PC-9 (cell line): ENCODE data around the gene MTCL1. TPM values are rescaled to one million over a fixed set of nuclear protein-coding genes. Genes with fewer than 3 reads are reported as not detected.

Source experiments
- BruUV-seq: library from RNA; stranded (reverse); fragments of 400-500 nt; replicated peaks from 2 replicates; lab custom pipeline; 2021; lab: Mats Ljungman, UMichigan
- CTCF ChIA-PET: fragments of 300-600 bp; sonication (Branson Sonifier 250); formaldehyde crosslinking; loops from one replicate; lab custom pipeline; 2022; ENCODE audit warnings: antibody characterized with exemption; lab: Charles Lee
- POLR2A ChIA-PET: fragments of 300-600 bp; sonication (Branson Sonifier 250); formaldehyde crosslinking; loops from one replicate; lab custom pipeline; 2022; ENCODE audit warnings: antibody characterized with exemption; ENCODE audit not compliant: unreplicated experiment; lab: Charles Lee
- DNase-seq, 2 experiments: peaks; one replicate each; pipeline versions ENCODE4 v3.0.0 to v3.0.0-alpha.2; 2015 to 2022; ENCODE audit warnings: mixed read lengths in 1 of 2
- H2AFZ ChIP-seq: fragments of 200-600 bp; sonication (generic); 2 replicates; pipeline ENCODE4 v1.8.1; 2017; ENCODE audit warnings: antibody characterized with exemption
- H3F3A ChIP-seq: fragments of 200-600 bp; sonication (generic); 2 replicates; pipeline ENCODE4 v1.8.1; 2017; ENCODE audit warnings: antibody characterized with exemption, mild to moderate bottlenecking, low read depth; ENCODE audit not compliant: insufficient read depth
- H3K27ac ChIP-seq: fragments of 200-600 bp; sonication (generic); 2 replicates; pipeline ENCODE4 v1.6.1; 2016; ENCODE audit warnings: mixed run types
- H3K27me3 ChIP-seq: fragments of 200-600 bp; sonication (generic); 2 replicates; pipeline ENCODE4 v1.6.1; 2016; ENCODE audit warnings: low read depth, mixed run types; ENCODE audit not compliant: insufficient read depth
- H3K36me3 ChIP-seq: fragments of 200-600 bp; sonication (generic); 2 replicates; pipeline ENCODE4 v1.6.1; 2016; ENCODE audit warnings: low read depth, mixed run types
- H3K4me1 ChIP-seq: fragments of 200-600 bp; sonication (generic); replicated peaks from 2 replicates; pipeline ENCODE4 v1.6.1; 2016; ENCODE audit warnings: mixed run types; ENCODE audit not compliant: insufficient read depth
- H3K4me2 ChIP-seq: fragments of 200-600 bp; sonication (generic); 2 replicates; pipeline ENCODE4 v1.6.1; 2017; ENCODE audit warnings: mixed run types
- H3K4me3 ChIP-seq: fragments of 200-600 bp; sonication (generic); 2 replicates; pipeline ENCODE4 v1.6.1; 2016; ENCODE audit warnings: mixed run types
- H3K79me2 ChIP-seq: fragments of 200-600 bp; sonication (generic); 2 replicates; pipeline ENCODE4 v1.6.1; 2017; ENCODE audit warnings: low read depth, mixed run types
- H3K9me2 ChIP-seq: fragments of 200-600 bp; sonication (generic); 2 replicates; pipeline ENCODE4 v1.8.1; 2017; ENCODE audit warnings: mild to moderate bottlenecking; ENCODE audit not compliant: insufficient read depth
- H3K9me3 ChIP-seq: fragments of 200-600 bp; sonication (generic); 2 replicates; pipeline ENCODE4 v1.8.1; 2016; ENCODE audit warnings: low read depth; ENCODE audit not compliant: insufficient read depth
- H4K20me1 ChIP-seq: fragments of 200-600 bp; sonication (generic); 2 replicates; pipeline ENCODE4 v1.8.1; 2017; ENCODE audit not compliant: insufficient read depth
- EZH2 ChIP-seq: fragments of 200-600 bp; sonication (generic); IDR thresholded peaks from 2 replicates; pipeline ENCODE4 v1.8.0; 2017; ENCODE audit warnings: antibody characterized with exemption, low read depth
- intact Hi-C: fragments of 100-400 bp; cut with micrococcal nuclease; formaldehyde crosslinking; loops from one replicate; pipeline ENCODE4 v1.10.0; 2022; ENCODE audit not compliant: unreplicated experiment
- total RNA-seq: library from RNA; stranded (reverse); gene quantifications from 2 replicates; pipeline ENCODE4 v1.2.3, GENCODE V29; 2021
- TF ChIP-seq, protein P1 (sequence below): fragments of 200-600 bp; sonication (generic); conservative IDR thresholded peaks from 2 replicates; pipeline ENCODE4 v1.6.1; 2017; ENCODE audit warnings: mixed run types, antibody characterized with exemption, mild to moderate bottlenecking, moderate library complexity

Gene MTCL1
- total RNA-seq, 1 experiment from 2014 or later = 29.6 TPM

DNA sequence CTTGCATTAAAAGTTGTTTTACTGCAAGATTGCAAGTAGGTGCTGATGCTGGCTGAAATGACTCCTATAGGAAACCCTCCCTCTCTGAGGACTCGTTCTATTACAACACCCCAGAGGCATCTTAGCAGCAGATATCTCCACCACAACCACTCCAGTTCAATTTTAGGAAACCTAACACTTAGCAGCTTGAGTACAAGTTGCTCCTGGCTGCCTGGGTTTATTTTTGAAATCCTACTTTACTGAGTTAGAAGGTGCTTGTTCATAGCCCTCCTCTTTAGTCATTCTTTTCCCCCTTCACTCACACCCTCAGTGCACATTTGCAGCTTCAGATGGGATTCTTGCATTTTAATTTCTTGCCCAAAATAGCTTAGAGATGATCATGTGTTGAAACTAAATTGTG, 111.5 kb downstream of the MTCL1 start:
- Histone ChIP-seq H3K27me3 (no peaks in the 10 kb centered on the region), H3K4me1 (no peaks in the 10 kb centered on the region), H3K27ac (no peak overlapping the region), H2AFZ (no peak overlapping the region), H3K36me3 (no peaks in the 10 kb centered on the region), H3K9me3 (no peaks in the 10 kb centered on the region), H3K79me2 (no peaks in the 10 kb centered on the region), H3K4me2 (no peak overlapping the region), H3K4me3 (no peak overlapping the region), H3K9me2 (no peaks in the 10 kb centered on the region), H4K20me1 (no peaks in the 10 kb centered on the region), H3F3A (0 out of 2 replicates have a peak, but pooled peaks cover 3% of the 10 kb centered on the region)
- DNase-seq = no peak
- ChIA-PET CTCF (no interaction called here), POLR2A (interaction anchor here (0.8 kb wide), 1 partner anchor 109 kb away, joined by 3 read pairs; no protein-coding TSS in a partner anchor)
- no TSS peak for BruUV-seq
- TF ChIP-seq, protein P1, sequence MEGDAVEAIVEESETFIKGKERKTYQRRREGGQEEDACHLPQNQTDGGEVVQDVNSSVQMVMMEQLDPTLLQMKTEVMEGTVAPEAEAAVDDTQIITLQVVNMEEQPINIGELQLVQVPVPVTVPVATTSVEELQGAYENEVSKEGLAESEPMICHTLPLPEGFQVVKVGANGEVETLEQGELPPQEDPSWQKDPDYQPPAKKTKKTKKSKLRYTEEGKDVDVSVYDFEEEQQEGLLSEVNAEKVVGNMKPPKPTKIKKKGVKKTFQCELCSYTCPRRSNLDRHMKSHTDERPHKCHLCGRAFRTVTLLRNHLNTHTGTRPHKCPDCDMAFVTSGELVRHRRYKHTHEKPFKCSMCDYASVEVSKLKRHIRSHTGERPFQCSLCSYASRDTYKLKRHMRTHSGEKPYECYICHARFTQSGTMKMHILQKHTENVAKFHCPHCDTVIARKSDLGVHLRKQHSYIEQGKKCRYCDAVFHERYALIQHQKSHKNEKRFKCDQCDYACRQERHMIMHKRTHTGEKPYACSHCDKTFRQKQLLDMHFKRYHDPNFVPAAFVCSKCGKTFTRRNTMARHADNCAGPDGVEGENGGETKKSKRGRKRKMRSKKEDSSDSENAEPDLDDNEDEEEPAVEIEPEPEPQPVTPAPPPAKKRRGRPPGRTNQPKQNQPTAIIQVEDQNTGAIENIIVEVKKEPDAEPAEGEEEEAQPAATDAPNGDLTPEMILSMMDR = no peak
- TF ChIP-seq EZH2 = no peak
- intact Hi-C loops = no loop called here

DNA sequence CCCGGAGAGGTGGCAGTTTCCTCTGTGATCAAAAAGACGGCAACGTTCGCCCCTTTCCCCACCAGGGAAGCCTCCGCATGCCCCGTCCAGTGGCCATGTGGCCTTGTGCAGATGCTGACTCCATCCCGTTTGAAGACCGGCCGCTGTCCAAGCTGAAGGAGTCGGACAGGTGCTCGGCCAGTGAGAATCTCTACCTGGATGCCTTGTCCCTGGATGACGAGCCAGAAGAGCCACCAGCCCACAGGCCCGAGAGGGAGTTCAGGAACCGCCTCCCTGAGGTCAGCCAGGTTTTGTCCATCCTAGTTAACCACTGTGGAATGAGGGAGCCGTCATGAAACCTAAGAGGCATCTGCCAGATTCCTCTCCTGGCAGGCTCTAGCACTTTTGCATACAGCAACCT, 113.6 kb downstream of the MTCL1 start:
- no peak for TF ChIP-seq EZH2
- TF ChIP-seq, protein P1 = no peak
- Histone ChIP-seq H3K4me1 (no peaks in the 10 kb centered on the region), H3K4me2 (no peak overlapping the region), H4K20me1 (no peaks in the 10 kb centered on the region), H3K36me3 (no peaks in the 10 kb centered on the region), H3K9me2 (no peaks in the 10 kb centered on the region), H3K27ac (no peak overlapping the region), H3K27me3 (no peaks in the 10 kb centered on the region), H3K4me3 (no peak overlapping the region), H3K79me2 (no peaks in the 10 kb centered on the region), H3K9me3 (no peaks in the 10 kb centered on the region), H2AFZ (no peak overlapping the region), H3F3A (0 out of 2 replicates have a peak, but pooled peaks cover 3% of the 10 kb centered on the region)
- no peak for DNase-seq
- ChIA-PET CTCF (no interaction called here), POLR2A (no interaction called here)
- no TSS peak for BruUV-seq
- intact Hi-C loops = no loop called here

DNA sequence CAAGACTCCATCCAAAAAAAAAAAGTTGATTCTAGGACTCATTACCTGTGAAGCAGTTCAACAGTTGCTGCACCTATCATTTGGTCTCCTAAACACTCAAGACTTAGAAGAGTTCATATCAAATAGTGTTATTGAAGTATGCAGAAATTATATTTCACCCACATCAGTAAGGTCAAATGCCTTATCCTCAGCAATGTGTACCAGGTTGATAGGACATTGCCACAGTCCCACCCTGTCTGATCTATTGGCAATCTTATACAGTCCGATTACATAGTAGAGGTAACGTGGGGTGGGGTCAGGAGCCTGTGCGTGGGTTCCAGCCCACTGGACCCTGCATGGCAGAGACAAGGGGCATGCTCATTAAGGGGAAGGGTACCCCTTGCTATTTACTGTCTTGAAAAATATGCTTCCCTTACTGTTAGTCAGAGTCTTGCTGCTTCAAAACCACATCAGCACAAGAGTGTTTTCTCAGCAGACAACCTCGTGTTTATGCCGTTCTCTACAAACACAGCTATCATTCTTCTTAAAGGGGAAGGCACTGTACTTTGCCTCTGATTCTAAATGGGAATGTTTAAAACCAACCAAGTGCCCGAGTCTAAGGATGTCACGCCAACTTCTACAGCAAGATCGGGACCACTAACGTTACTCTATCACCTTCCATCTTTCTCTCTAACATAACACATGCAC, 115.2 kb downstream of the MTCL1 start:
- Histone ChIP-seq H3K27me3 (no peaks in the 10 kb centered on the region), H3K4me1 (no peaks in the 10 kb centered on the region), H3K9me2 (no peaks in the 10 kb centered on the region), H3K4me3 (no peak overlapping the region), H3F3A (0 out of 2 replicates have a peak, but pooled peaks cover 3% of the 10 kb centered on the region), H3K79me2 (no peaks in the 10 kb centered on the region), H4K20me1 (no peaks in the 10 kb centered on the region), H3K27ac (no peak overlapping the region), H3K4me2 (no peak overlapping the region), H3K36me3 (no peaks in the 10 kb centered on the region), H3K9me3 (no peaks in the 10 kb centered on the region), H2AFZ (no peak overlapping the region)
- ChIA-PET POLR2A (no interaction called here), CTCF (no interaction called here)
- TF ChIP-seq EZH2 = no peak
- TF ChIP-seq, protein P1 = no peak
- intact Hi-C loops = no loop called here
- no peak for DNase-seq
- no TSS peak for BruUV-seq
